ENCODE data around the gene CENPS.

The CENPS gene

DNA sequence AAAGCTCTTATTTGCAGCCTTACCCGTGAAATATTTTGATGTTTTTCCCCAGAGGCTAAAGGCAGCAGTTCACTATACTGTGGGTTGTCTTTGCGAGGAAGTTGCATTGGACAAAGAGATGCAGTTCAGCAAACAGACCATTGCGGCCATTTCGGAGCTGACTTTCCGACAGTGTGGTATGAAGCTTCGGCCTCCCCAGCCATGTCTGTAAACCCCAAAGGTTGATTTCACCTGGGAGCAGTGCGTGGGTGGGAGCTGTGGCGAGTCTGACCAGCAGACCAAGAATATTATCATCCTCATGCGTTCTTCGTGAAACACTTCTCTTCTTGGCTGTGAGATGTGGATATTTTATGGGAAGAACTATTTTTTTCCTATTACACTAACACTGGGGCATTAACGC is 3.6 kb downstream of the CENPS start:
- TF ChIP-seq PPARA (CRISPR knock-in tag; IDR thresholded peaks at IDR 0.05; ENCODE audit: borderline replicate concordance) (no peak), GLIS3 (CRISPR knock-in tag; IDR thresholded peaks at IDR 0.05) (no peak)
- no peak for ATAC-seq

DNA sequence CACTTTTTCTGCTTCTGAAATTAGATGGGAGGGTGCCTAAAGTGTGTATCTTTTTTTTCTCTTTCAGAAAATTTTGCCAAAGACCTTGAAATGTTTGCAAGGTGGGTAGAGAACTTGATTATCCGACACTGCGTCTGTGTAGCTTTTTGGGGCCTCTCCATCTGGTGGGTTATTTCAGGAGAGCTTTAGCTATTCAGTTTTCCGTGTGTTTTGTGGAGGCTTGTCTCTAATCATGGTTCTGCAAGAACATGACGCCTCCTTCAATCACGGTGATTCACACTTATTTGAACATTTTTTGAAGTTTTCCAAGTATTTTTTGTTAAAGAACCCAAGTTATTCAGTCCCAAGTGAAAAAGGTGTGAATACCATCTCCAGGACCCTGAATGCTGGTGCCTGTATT is 4.4 kb downstream of the CENPS start:
- TF ChIP-seq ARNTL (CRISPR knock-in tag; IDR thresholded peaks at IDR 0.05; ENCODE audit: borderline replicate concordance, low read depth), result no peak
- TF ChIP-seq ZNF565 (CRISPR knock-in tag; conservative IDR thresholded peaks at IDR 0.05; ENCODE audit: low read depth), result no peak
- TF ChIP-seq CSDC2 (CRISPR knock-in tag; IDR thresholded peaks at IDR 0.05), result no peak
- TF ChIP-seq, protein P1, sequence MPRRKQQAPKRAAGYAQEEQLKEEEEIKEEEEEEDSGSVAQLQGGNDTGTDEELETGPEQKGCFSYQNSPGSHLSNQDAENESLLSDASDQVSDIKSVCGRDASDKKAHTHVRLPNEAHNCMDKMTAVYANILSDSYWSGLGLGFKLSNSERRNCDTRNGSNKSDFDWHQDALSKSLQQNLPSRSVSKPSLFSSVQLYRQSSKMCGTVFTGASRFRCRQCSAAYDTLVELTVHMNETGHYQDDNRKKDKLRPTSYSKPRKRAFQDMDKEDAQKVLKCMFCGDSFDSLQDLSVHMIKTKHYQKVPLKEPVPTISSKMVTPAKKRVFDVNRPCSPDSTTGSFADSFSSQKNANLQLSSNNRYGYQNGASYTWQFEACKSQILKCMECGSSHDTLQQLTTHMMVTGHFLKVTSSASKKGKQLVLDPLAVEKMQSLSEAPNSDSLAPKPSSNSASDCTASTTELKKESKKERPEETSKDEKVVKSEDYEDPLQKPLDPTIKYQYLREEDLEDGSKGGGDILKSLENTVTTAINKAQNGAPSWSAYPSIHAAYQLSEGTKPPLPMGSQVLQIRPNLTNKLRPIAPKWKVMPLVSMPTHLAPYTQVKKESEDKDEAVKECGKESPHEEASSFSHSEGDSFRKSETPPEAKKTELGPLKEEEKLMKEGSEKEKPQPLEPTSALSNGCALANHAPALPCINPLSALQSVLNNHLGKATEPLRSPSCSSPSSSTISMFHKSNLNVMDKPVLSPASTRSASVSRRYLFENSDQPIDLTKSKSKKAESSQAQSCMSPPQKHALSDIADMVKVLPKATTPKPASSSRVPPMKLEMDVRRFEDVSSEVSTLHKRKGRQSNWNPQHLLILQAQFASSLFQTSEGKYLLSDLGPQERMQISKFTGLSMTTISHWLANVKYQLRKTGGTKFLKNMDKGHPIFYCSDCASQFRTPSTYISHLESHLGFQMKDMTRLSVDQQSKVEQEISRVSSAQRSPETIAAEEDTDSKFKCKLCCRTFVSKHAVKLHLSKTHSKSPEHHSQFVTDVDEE (CRISPR knock-in tag; IDR thresholded peaks at IDR 0.05), result no peak
- no peak for TF ChIP-seq SNAI2 (CRISPR knock-in tag; IDR thresholded peaks at IDR 0.05)
- TF ChIP-seq, protein P2, sequence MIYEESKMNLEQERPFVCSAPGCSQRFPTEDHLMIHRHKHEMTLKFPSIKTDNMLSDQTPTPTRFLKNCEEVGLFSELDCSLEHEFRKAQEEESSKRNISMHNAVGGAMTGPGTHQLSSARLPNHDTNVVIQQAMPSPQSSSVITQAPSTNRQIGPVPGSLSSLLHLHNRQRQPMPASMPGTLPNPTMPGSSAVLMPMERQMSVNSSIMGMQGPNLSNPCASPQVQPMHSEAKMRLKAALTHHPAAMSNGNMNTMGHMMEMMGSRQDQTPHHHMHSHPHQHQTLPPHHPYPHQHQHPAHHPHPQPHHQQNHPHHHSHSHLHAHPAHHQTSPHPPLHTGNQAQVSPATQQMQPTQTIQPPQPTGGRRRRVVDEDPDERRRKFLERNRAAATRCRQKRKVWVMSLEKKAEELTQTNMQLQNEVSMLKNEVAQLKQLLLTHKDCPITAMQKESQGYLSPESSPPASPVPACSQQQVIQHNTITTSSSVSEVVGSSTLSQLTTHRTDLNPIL (CRISPR knock-in tag; IDR thresholded peaks at IDR 0.05; ENCODE audit: low read depth), result no peak
- no peak for TF ChIP-seq ZNF8 (CRISPR knock-in tag; IDR thresholded peaks at IDR 0.05)
- TF ChIP-seq, protein P3, sequence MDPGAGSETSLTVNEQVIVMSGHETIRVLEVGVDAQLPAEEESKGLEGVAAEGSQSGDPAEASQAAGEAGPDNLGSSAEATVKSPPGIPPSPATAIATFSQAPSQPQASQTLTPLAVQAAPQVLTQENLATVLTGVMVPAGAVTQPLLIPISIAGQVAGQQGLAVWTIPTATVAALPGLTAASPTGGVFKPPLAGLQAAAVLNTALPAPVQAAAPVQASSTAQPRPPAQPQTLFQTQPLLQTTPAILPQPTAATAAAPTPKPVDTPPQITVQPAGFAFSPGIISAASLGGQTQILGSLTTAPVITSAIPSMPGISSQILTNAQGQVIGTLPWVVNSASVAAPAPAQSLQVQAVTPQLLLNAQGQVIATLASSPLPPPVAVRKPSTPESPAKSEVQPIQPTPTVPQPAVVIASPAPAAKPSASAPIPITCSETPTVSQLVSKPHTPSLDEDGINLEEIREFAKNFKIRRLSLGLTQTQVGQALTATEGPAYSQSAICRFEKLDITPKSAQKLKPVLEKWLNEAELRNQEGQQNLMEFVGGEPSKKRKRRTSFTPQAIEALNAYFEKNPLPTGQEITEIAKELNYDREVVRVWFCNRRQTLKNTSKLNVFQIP (CRISPR knock-in tag; IDR thresholded peaks at IDR 0.05; ENCODE audit: borderline replicate concordance, low read depth), result no peak
- TF ChIP-seq, protein P4, sequence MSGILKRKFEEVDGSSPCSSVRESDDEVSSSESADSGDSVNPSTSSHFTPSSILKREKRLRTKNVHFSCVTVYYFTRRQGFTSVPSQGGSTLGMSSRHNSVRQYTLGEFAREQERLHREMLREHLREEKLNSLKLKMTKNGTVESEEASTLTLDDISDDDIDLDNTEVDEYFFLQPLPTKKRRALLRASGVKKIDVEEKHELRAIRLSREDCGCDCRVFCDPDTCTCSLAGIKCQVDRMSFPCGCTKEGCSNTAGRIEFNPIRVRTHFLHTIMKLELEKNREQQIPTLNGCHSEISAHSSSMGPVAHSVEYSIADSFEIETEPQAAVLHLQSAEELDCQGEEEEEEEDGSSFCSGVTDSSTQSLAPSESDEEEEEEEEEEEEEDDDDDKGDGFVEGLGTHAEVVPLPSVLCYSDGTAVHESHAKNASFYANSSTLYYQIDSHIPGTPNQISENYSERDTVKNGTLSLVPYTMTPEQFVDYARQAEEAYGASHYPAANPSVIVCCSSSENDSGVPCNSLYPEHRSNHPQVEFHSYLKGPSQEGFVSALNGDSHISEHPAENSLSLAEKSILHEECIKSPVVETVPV (CRISPR knock-in tag; IDR thresholded peaks at IDR 0.05), result no peak
- no peak for TF ChIP-seq OSR1 (CRISPR knock-in tag; IDR thresholded peaks at IDR 0.05)
- no peak for TF ChIP-seq ZFP3 (CRISPR knock-in tag; IDR thresholded peaks at IDR 0.05)
- TF ChIP-seq, protein P5, sequence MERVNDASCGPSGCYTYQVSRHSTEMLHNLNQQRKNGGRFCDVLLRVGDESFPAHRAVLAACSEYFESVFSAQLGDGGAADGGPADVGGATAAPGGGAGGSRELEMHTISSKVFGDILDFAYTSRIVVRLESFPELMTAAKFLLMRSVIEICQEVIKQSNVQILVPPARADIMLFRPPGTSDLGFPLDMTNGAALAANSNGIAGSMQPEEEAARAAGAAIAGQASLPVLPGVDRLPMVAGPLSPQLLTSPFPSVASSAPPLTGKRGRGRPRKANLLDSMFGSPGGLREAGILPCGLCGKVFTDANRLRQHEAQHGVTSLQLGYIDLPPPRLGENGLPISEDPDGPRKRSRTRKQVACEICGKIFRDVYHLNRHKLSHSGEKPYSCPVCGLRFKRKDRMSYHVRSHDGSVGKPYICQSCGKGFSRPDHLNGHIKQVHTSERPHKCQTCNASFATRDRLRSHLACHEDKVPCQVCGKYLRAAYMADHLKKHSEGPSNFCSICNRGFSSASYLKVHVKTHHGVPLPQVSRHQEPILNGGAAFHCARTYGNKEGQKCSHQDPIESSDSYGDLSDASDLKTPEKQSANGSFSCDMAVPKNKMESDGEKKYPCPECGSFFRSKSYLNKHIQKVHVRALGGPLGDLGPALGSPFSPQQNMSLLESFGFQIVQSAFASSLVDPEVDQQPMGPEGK (CRISPR knock-in tag; IDR thresholded peaks at IDR 0.05; ENCODE audit: borderline replicate concordance), result no peak
- no peak for TF ChIP-seq ISL1 (CRISPR knock-in tag; IDR thresholded peaks at IDR 0.05)
- no peak for TF ChIP-seq ESRRG (CRISPR knock-in tag; IDR thresholded peaks at IDR 0.05)
- no peak for TF ChIP-seq ZNF70 (CRISPR knock-in tag; IDR thresholded peaks at IDR 0.05)
- no peak for TF ChIP-seq BACH2 (CRISPR knock-in tag; IDR thresholded peaks at IDR 0.05; ENCODE audit: borderline replicate concordance)
- TF ChIP-seq PPARA (CRISPR knock-in tag; IDR thresholded peaks at IDR 0.05; ENCODE audit: borderline replicate concordance), result no peak
- TF ChIP-seq TCF4 (CRISPR knock-in tag; IDR thresholded peaks at IDR 0.05; ENCODE audit: borderline replicate concordance), result no peak
- no peak for TF ChIP-seq ZFP30 (CRISPR knock-in tag; IDR thresholded peaks at IDR 0.05)
- TF ChIP-seq ZC3H10 (CRISPR knock-in tag; IDR thresholded peaks at IDR 0.05), result no peak
- ATAC-seq, result no peak

DNA sequence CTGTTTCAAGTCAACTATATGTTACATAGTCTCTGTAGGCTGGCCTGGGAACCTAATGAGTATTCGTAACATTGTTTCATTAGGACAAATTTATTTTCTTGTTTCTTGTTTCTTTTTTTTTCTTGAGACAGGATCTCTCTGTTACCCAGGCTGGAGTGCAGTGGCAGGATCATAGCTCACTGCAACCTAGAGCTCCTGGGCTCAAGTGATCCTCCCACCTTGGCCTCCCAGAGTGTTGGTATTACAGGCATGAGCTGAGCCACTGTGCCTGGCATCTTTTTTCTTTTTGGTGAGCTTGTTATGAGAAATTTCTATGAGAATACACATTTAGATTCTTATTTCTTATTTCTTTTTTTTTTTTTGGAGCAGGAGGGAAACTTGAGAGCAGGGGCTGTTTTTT is 6.8 kb downstream of the CENPS start:
- ATAC-seq, result peak; percentile 39; the same call in 1 of the 3 replicates
- TF ChIP-seq ISL1 (CRISPR knock-in tag; IDR thresholded peaks at IDR 0.05) (no peak), OSR1 (CRISPR knock-in tag; IDR thresholded peaks at IDR 0.05) (no peak), RARB (CRISPR knock-in tag; IDR thresholded peaks at IDR 0.05) (no peak), ZNF70 (CRISPR knock-in tag; IDR thresholded peaks at IDR 0.05) (no peak), ESRRG (CRISPR knock-in tag; IDR thresholded peaks at IDR 0.05) (no peak)

Measured in SK-N-SH treated with all-trans-retinoic acid at 6 μM for 48 hours (cell line).